SK-N-MC (cell line): Measurements from ENCODE around the gene PDE4B.

Experiments used
- EZH2 ChIP-seq: fragments of 200-600 bp; sonication (generic); IDR thresholded peaks from one replicate; pipeline ENCODE4 v1.6.1; 2017; ENCODE audit warnings: antibody characterized with exemption
- FOXP2 ChIP-seq: optimal IDR thresholded peaks from 2 replicates; pipeline ENCODE3; 2011; ENCODE audit warnings: mild to moderate bottlenecking, moderate library complexity; ENCODE audit not compliant: insufficient read depth; ENCODE audit errors: extremely low read length, control extremely low read depth
- POLR2AphosphoS5 ChIP-seq: IDR thresholded peaks from 2 replicates; pipeline ENCODE4 v1.6.1; 2012; ENCODE audit warnings: mild to moderate bottlenecking, low read depth, low read length, borderline replicate concordance

DNA sequence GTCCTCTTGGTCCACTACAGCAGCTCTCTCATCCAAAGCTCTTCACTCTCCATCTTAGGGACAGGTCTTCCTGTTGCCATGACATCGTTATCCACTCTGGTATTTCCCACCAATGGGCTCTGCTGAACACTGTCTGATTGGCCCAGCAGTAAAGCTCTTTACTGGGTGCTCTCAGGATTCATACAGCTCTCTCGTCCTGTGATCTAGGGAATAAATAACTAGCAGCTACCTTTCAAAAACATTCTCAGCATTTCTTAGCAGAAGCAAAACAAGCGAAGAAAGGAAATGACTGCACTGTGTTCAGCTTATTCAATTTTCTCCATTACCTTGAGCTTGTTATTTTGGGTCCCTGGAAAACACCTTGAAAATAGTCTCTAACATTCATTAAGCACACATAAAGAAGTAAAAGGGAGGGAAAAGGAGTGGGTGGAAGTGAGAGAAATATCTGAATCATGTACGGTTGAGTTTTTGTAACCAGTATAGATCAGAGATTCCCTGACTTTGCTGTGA is 577.8 kb downstream of the PDE4B start:
- TF ChIP-seq POLR2AphosphoS5 (no peak), EZH2 (no peak), FOXP2 (no peak)
